Measurements from ENCODE around the gene TPRA1. TPM values are rescaled to one million over a fixed set of nuclear protein-coding genes. Genes with fewer than 3 reads are reported as not detected.

The TPRA1 gene
- total RNA-seq, 2 experiments from 2014 or later = 7.5 to 7.8 TPM

DNA sequence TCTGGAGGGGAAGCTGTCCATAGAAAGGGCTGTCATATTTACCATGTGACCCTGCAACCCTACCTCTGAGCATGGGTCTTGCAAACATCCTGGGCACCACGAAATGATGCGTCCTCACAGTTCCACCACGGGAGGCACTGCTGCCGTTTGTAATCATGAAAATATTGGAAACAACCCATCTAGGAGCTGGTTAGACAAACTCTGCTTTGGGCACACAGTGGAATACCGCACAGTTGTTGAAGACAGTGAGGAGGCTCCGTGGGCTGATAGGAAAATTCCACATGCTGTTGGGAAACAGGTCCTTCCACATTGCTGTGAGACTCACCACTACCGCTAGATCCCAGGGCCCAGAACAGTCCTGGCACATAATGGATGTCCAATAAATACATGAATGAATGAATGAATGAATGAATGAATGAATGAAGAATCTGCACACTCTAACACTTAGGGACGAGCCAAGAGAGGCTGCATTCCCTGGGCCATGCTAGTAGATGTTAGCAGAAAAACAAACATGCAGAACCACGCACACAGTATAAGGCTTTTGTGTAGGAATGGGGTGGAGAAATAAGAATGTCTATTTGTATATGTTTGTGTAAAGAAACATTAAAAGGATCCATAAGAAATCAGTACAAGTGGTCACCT is 40.6 kb downstream of the TPRA1 start:
- TF ChIP-seq CTCF (IDR thresholded peaks at IDR 0.05) = no peak
- Histone ChIP-seq H3K27me3 (ENCODE audit: control insufficient read depth in 1 of 2, insufficient read depth in 2 of 2, low read length in 2 of 2) (peaks cover 0 to 3% of the 10 kb centered on the region in 2 experiments), H3K4me1 (ENCODE audit: insufficient read depth, low read length) (peaks cover 15% of the 10 kb centered on the region), H3K4me3 (ENCODE audit: low read length) (no peak overlapping the region), H3K36me3 (ENCODE audit: insufficient read depth, low read length) (no peaks in the 10 kb centered on the region), H3K27ac (ENCODE audit: low read depth in 1 of 2, low read length in 2 of 2) (no peak overlapping the region), H3K9me3 (ENCODE audit: control insufficient read depth in 1 of 2, insufficient read depth in 1 of 2, low read length in 2 of 2) (no peaks in the 10 kb centered on the region)
- no peaks in the 10 kb centered on the region for H3K9me3 Mint-ChIP-seq
- H3K27me3 Mint-ChIP-seq = peaks cover 16% of the 10 kb centered on the region
- H3K36me3 Mint-ChIP-seq (ENCODE audit: low read depth) = no peaks in the 10 kb centered on the region
- intact Hi-C loops (cut with DNase I, micrococcal nuclease) = loop anchor here (2.0 to 10.0 kb wide), 3 partner anchors 567 to 1415 kb away; partner anchors contain the start of genes CHST13 (in 1 of the 2) and PLXNA1 (in 1 of the 2)
- ChIA-PET CTCF (no interaction called here), POLR2A (no interaction called here)
- H3K4me3 Mint-ChIP-seq = no peak overlapping the region
- DNase-seq (no peak), ATAC-seq (ENCODE audit: poor library complexity) (no peak)
- no peak overlapping the region for H3K27ac Mint-ChIP-seq
- peaks cover 14% of the 10 kb centered on the region for H3K4me1 Mint-ChIP-seq (ENCODE audit: low read depth)

DNA sequence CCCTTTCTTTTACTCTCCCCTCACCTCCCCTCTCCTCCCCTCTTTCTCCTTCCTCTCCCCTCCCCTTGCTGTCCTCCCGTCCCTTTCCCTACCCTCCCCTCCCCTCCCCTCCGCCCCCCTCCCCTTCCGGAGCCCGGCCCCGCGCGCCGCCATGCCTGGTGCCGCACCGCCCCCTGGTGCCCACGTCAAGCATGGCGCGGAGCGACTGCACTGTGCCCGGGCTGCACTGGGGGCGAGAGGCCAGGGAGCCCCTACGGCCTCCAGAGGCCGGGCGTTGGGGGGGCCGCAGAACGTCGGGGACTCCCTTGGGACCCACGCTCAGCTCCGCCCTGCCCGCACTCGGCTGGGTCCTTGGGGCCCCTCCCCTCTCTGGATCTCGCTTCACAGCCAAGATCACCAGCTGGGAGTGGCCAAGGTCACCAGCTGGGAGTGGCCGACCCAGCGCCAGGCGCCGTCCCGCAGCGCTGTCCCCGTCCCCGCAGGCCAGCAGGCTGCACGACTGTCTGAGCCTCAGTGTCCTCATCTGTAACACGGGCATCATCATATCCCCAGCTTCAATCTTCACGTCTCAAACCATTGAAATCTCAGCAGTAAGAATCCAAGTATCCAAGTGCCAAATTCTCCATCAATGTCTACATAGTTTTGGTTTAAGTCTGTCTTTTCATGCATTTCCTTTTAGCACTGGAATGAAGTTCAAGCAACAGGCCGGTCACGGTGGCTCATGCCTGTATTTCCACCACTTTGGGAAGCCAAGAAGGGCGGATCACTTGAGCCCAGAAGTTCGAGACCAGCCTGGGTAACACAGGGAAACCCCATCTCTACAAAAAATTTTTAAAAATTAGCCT is 42.5 kb downstream of the TPRA1 start:
- Histone ChIP-seq H3K27ac (ENCODE audit: low read depth in 1 of 2, low read length in 2 of 2) (no peak overlapping the region), H3K4me1 (ENCODE audit: insufficient read depth, low read length) (peaks cover 19% of the 10 kb centered on the region), H3K27me3 (ENCODE audit: control insufficient read depth in 1 of 2, insufficient read depth in 2 of 2, low read length in 2 of 2) (peaks cover 0 to 3% of the 10 kb centered on the region in 2 experiments), H3K9me3 (ENCODE audit: control insufficient read depth in 1 of 2, insufficient read depth in 1 of 2, low read length in 2 of 2) (no peaks in the 10 kb centered on the region), H3K36me3 (ENCODE audit: insufficient read depth, low read length) (no peaks in the 10 kb centered on the region), H3K4me3 (ENCODE audit: low read length) (peak overlapping the region; percentile 60)
- ChIA-PET CTCF (interaction anchor here (0.9 to 2.3 kb wide), 4 partner anchors 27 to 868 kb away, joined by 3 to 11 read pairs (median 4); partner anchors contain the start of gene MCM2), POLR2A (interaction anchor here (1.7 kb wide), 1 partner anchor 43 kb away, joined by 4 read pairs; the partner anchor contains the start of gene TPRA1)
- peak; percentile 60 for TF ChIP-seq CTCF (IDR thresholded peaks at IDR 0.05)
- H3K9me3 Mint-ChIP-seq = no peaks in the 10 kb centered on the region
- no peaks in the 10 kb centered on the region for H3K36me3 Mint-ChIP-seq (ENCODE audit: low read depth)
- peak overlapping the region; percentile 87 for H3K4me3 Mint-ChIP-seq
- DNase-seq (peak; percentile 63 to 88 (median 76)), ATAC-seq (ENCODE audit: poor library complexity) (peak; percentile 89)
- intact Hi-C loops (cut with DNase I, micrococcal nuclease) = loop anchor here (1.0 to 10.0 kb wide), 5 partner anchors 565 to 1413 kb away; partner anchors contain the start of genes CHST13 (in 1 of the 2) and PLXNA1 (in 1 of the 2)
- H3K27me3 Mint-ChIP-seq = peaks cover 11% of the 10 kb centered on the region
- H3K4me1 Mint-ChIP-seq (ENCODE audit: low read depth) = peaks cover 14% of the 10 kb centered on the region
- H3K27ac Mint-ChIP-seq = no peak overlapping the region

GRCh38 chr3:127546970-127547733 is 43.4 kb downstream of the TPRA1 start:
- DNase-seq (peak in 2 of 14 experiments; percentile 13 to 19), ATAC-seq (ENCODE audit: poor library complexity) (peak; percentile 13)
- peaks cover 0 to 3% of the 10 kb centered on the region in 2 experiments for H3K27me3 ChIP-seq (ENCODE audit: control insufficient read depth in 1 of 2, insufficient read depth in 2 of 2, low read length in 2 of 2)
- peak overlapping the region; percentile 60 for H3K4me3 ChIP-seq (ENCODE audit: low read length)
- H3K4me1 Mint-ChIP-seq (ENCODE audit: low read depth) = peaks cover 14% of the 10 kb centered on the region
- no peak for TF ChIP-seq CTCF (IDR thresholded peaks at IDR 0.05)
- intact Hi-C loops (cut with DNase I, micrococcal nuclease) = loop anchor here (1.0 to 10.0 kb wide), 4 partner anchors 868 to 1412 kb away; partner anchors contain the start of gene CHST13 (in 1 of the 2)
- H3K9me3 ChIP-seq (ENCODE audit: control insufficient read depth in 1 of 2, insufficient read depth in 1 of 2, low read length in 2 of 2) = no peaks in the 10 kb centered on the region
- H3K27me3 Mint-ChIP-seq = peaks cover 7% of the 10 kb centered on the region
- peaks cover 19% of the 10 kb centered on the region for H3K4me1 ChIP-seq (ENCODE audit: insufficient read depth, low read length)
- peak overlapping the region; percentile 87 for H3K4me3 Mint-ChIP-seq
- H3K9me3 Mint-ChIP-seq = no peaks in the 10 kb centered on the region
- H3K36me3 Mint-ChIP-seq (ENCODE audit: low read depth) = no peaks in the 10 kb centered on the region
- ChIA-PET CTCF (interaction anchor here (1.7 to 2.3 kb wide), 3 partner anchors 28 to 51 kb away, joined by 3 to 11 read pairs (median 6); partner anchors contain the start of gene MCM2), POLR2A (interaction anchor here (1.7 kb wide), 1 partner anchor 44 kb away, joined by 4 read pairs; the partner anchor contains the start of gene TPRA1)
- no peak overlapping the region for H3K27ac ChIP-seq (ENCODE audit: low read depth in 1 of 2, low read length in 2 of 2)
- H3K27ac Mint-ChIP-seq = peak overlapping the region; percentile 42
- no peaks in the 10 kb centered on the region for H3K36me3 ChIP-seq (ENCODE audit: insufficient read depth, low read length)

Data from CD4-positive, alpha-beta T cell (primary cell).